Progenitor cell of endocrine pancreas (in vitro differentiated cells): ENCODE measurements around the gene NFU1. TPM values are rescaled to one million over a fixed set of nuclear protein-coding genes. Genes with fewer than 3 reads are reported as not detected.

Experiments
- DNase-seq: peaks from one replicate; pipeline ENCODE4 v3.0.0; 2021; ENCODE audit warnings: low spot score; ENCODE audit not compliant: unreplicated experiment
- H3K27ac Mint-ChIP-seq: 2 replicates; pipeline ENCODE4 v1.8.0; 2021; ENCODE audit warnings: mild to moderate bottlenecking, moderate library complexity, mixed read lengths
- H3K27me3 Mint-ChIP-seq: 2 replicates; pipeline ENCODE4 v1.8.0; 2021; ENCODE audit warnings: mixed read lengths
- H3K36me3 Mint-ChIP-seq: 2 replicates; pipeline ENCODE4 v1.8.0; 2022; ENCODE audit warnings: mixed read lengths; ENCODE audit not compliant: insufficient read depth
- H3K4me1 Mint-ChIP-seq: 2 replicates; pipeline ENCODE4 v1.8.0; 2021; ENCODE audit warnings: low read depth, mixed read lengths
- H3K4me3 Mint-ChIP-seq: 2 replicates; pipeline ENCODE4 v1.8.0; 2021; ENCODE audit warnings: low read depth, mild to moderate bottlenecking, moderate library complexity, mixed read lengths
- H3K9me3 Mint-ChIP-seq: 2 replicates; pipeline ENCODE4 v1.8.0; 2021; ENCODE audit warnings: low read depth, mixed read lengths
- total RNA-seq: library from RNA; stranded (reverse); gene quantifications from 2 replicates; pipeline ENCODE4 v1.2.1, GENCODE V29; 2021
- TF ChIP-seq, protein P1 (sequence below): fragments of 200-600 bp; sonication (generic); IDR thresholded peaks from one replicate; pipeline ENCODE4 v1.5.0; 2021; ENCODE audit warnings: antibody characterized with exemption, mild to moderate bottlenecking; ENCODE audit not compliant: unreplicated experiment

Gene NFU1
- total RNA-seq, 1 donor from 2014 or later: 44.1 TPM

DNA sequence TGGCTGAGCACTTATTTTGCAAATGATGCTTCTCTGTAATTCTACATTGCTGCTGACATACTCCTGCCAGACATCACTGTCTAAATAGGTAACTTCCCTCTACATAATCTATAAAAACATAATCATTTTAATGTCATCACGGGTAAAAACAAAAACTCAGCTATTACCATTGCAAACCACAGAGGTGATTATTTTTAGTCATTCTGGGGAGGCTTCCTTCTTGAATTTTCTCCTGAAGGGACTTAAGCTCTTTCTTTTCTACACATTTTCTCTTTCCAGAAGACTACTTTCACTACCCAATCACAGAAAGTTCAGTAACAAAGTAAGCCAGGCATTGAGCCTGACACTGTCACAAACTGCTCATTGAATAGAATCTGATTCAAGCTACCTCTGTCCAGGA, 40.4 kb upstream of the NFU1 start:
- H3K4me3 Mint-ChIP-seq: no peak overlapping the region
- H3K27me3 Mint-ChIP-seq: no peaks in the 10 kb centered on the region
- TF ChIP-seq, protein P1, sequence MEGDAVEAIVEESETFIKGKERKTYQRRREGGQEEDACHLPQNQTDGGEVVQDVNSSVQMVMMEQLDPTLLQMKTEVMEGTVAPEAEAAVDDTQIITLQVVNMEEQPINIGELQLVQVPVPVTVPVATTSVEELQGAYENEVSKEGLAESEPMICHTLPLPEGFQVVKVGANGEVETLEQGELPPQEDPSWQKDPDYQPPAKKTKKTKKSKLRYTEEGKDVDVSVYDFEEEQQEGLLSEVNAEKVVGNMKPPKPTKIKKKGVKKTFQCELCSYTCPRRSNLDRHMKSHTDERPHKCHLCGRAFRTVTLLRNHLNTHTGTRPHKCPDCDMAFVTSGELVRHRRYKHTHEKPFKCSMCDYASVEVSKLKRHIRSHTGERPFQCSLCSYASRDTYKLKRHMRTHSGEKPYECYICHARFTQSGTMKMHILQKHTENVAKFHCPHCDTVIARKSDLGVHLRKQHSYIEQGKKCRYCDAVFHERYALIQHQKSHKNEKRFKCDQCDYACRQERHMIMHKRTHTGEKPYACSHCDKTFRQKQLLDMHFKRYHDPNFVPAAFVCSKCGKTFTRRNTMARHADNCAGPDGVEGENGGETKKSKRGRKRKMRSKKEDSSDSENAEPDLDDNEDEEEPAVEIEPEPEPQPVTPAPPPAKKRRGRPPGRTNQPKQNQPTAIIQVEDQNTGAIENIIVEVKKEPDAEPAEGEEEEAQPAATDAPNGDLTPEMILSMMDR: no peak
- peaks cover 14% of the 10 kb centered on the region for H3K4me1 Mint-ChIP-seq
- H3K27ac Mint-ChIP-seq: no peak overlapping the region
- no peak for DNase-seq
- H3K36me3 Mint-ChIP-seq: peaks cover 13% of the 10 kb centered on the region
- H3K9me3 Mint-ChIP-seq: no peaks in the 10 kb centered on the region

DNA sequence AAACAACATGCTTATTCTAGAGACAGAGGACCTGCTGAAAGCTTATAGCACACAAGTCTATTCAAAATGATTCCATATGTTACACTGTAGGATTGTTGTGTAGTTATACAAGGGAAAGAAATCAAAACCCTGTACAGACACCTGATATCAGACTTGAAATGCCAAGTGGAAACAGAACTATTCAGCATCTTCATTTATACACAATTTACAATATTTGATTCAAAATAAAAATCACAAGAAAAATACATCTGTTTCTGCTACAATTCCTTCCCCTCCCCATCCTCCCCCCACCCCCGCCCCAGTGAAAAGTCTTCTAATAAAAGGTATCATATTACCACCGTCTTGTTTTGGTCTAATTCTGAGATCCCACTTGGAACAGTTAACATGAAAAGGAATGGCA, 37.5 kb upstream of the NFU1 start:
- TF ChIP-seq, protein P1: no peak
- no peak for DNase-seq
- no peaks in the 10 kb centered on the region for H3K27me3 Mint-ChIP-seq
- no peaks in the 10 kb centered on the region for H3K9me3 Mint-ChIP-seq
- H3K36me3 Mint-ChIP-seq: peaks cover 13% of the 10 kb centered on the region
- H3K4me3 Mint-ChIP-seq: no peak overlapping the region
- H3K27ac Mint-ChIP-seq: no peak overlapping the region
- peaks cover 12% of the 10 kb centered on the region for H3K4me1 Mint-ChIP-seq

DNA sequence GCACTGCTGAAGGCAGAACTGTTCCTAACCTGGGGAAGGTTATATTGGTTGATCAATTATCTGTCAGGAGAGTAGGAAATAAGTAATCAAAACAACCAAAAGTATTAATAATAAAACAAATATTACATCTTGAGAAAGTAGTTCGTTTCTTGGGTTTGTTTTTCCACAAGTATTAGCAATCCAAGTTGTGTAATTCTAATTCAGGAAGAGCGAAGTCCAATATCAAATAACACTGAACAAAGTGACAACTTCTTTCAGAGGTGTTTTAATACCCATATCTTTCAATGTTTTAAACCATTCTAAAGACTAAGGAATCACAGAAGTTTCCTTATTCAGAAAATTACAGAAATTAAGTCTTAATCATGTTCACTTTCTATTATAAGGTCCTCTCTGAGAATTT, 34.6 kb upstream of the NFU1 start:
- Mint-ChIP-seq H3K9me3 (no peaks in the 10 kb centered on the region), H3K4me3 (no peak overlapping the region), H3K27ac (no peak overlapping the region), H3K27me3 (no peaks in the 10 kb centered on the region), H3K4me1 (peaks cover 12% of the 10 kb centered on the region), H3K36me3 (peaks cover 11% of the 10 kb centered on the region)
- no peak for DNase-seq
- TF ChIP-seq, protein P1: no peak

DNA sequence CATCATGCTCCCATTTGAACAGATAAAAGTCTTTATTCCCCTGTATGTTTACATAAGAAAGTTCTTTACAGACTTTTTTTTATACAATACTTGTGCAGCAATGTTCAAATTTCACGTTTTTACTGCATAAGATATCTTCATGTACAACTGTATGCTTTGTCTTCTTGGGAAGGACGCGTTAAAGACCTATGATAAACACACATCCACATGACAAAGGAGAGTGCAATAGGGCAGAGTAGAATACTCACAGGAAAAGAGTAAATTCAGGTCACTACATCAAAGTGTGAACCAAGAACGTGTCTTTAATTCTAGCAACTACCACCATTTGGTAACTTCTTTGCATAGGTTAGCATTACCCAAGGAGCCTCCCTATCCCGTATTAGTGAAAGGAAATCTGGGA, 33.7 kb upstream of the NFU1 start:
- peaks cover 11% of the 10 kb centered on the region for H3K36me3 Mint-ChIP-seq
- TF ChIP-seq, protein P1: no peak
- H3K27me3 Mint-ChIP-seq: no peaks in the 10 kb centered on the region
- peaks cover 12% of the 10 kb centered on the region for H3K4me1 Mint-ChIP-seq
- DNase-seq: no peak
- H3K4me3 Mint-ChIP-seq: no peak overlapping the region
- no peak overlapping the region for H3K27ac Mint-ChIP-seq
- no peaks in the 10 kb centered on the region for H3K9me3 Mint-ChIP-seq

DNA sequence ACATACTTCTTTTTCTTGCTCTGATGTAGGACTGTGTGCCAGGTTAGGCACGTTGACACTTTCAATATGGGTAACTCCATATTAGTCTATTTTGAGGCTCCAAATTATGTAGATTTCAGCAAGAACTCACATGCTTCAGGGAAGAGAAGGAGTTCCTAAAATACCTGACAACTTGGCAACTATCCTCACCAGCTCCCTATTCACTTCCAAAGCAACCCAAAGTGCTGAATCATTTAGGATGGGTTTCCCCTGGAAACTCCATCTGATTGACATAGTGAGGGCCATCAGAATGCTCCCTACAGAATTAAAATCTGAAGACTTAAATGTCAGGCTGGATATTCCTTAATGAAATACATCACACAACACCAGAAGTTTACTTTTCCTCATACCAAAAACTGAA, 32.5 kb upstream of the NFU1 start:
- no peak overlapping the region for H3K27ac Mint-ChIP-seq
- no peak overlapping the region for H3K4me3 Mint-ChIP-seq
- H3K4me1 Mint-ChIP-seq: peaks cover 6% of the 10 kb centered on the region
- H3K27me3 Mint-ChIP-seq: no peaks in the 10 kb centered on the region
- H3K9me3 Mint-ChIP-seq: no peaks in the 10 kb centered on the region
- DNase-seq: no peak
- H3K36me3 Mint-ChIP-seq: peaks cover 9% of the 10 kb centered on the region
- TF ChIP-seq, protein P1: no peak

DNA sequence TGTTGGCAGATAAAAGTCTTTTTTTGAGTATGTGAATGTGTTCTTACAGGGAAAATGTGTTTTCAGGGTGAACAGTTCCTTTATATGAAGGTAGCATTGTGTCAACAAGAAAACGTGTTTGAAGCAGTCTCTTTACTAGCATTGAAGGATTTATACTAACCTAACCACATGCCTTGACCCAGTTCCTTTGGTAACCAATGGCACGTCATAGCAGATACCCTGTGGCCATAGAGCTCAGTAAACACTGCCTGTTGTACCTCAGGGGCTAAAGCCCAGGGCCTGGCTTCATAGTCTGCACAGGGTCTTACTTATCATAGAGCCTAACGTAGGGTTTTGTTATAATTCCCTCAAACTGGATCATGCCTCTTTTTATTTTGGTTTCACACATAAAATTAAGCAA, 32.1 kb upstream of the NFU1 start:
- no peak overlapping the region for H3K4me3 Mint-ChIP-seq
- H3K27ac Mint-ChIP-seq: no peak overlapping the region
- H3K27me3 Mint-ChIP-seq: no peaks in the 10 kb centered on the region
- peaks cover 9% of the 10 kb centered on the region for H3K36me3 Mint-ChIP-seq
- H3K4me1 Mint-ChIP-seq: peaks cover 6% of the 10 kb centered on the region
- TF ChIP-seq, protein P1: no peak
- H3K9me3 Mint-ChIP-seq: no peaks in the 10 kb centered on the region
- DNase-seq: no peak
